Measurements from ENCODE around the gene SLC45A1.

The SLC45A1 gene

DNA sequence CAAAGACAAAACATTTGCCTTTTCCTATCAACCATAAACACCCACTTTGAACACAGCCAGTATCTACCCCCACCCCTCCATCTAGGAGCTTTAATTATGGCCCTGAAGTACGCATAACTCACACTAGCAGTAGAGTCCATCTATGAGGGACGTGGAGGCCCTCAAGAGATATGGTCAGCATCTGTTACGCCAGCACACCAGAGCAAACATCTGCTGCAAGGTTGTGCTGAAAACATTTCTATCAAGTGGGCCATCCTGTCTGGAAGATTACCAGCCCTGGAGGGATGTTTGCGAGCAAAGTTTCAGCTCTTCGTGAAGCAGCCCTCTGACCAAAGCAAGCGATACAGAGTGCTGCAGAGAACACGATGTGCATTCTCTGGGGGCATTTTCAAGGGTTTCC, 74.6 kb downstream of the SLC45A1 start:
- peaks cover 16% of the 10 kb centered on the region for H3K36me3 Mint-ChIP-seq
- H3K27me3 Mint-ChIP-seq, result no peaks in the 10 kb centered on the region
- H3K4me1 Mint-ChIP-seq, result peaks cover 92% of the 10 kb centered on the region
- H3K4me3 Mint-ChIP-seq, result peak overlapping the region; percentile 20
- peaks cover under 1% of the 10 kb centered on the region for H3K9me3 Mint-ChIP-seq
- H3K27ac Mint-ChIP-seq, result peak overlapping the region; percentile 84

Measured in activated naive CD4-positive, alpha-beta T cell treated with anti-CD3 and anti-CD28 coated beads, Interleukin-2, amount 50 U/mL, for 24 hours (primary cell).